GM12872 (cell line): ENCODE measurements around the gene TST.

Source experiments
- CTCF ChIP-seq: IDR thresholded peaks from 3 replicates; pipeline ENCODE4 v1.5.1; 2011; ENCODE audit warnings: low read depth, mild to moderate bottlenecking, low read length, moderate library complexity; ENCODE audit not compliant: insufficient read depth

Gene TST

GRCh38 chr22:36971341-36972125, 47.7 kb downstream of the TST start:
- TF ChIP-seq CTCF, result no peak

GRCh38 chr22:36968249-36968964, 50.8 kb downstream of the TST start:
- TF ChIP-seq CTCF, result no peak

- no peak for TF ChIP-seq CTCF
These were observed 52.3 kb downstream of the TST start for GRCh38 chr22:36966851-36967540.

GRCh38 chr22:36965696-36966095, 53.6 kb downstream of the TST start:
- no peak for TF ChIP-seq CTCF

GRCh38 chr22:36964106-36964505, 55.1 kb downstream of the TST start:
- TF ChIP-seq CTCF, result no peak

- TF ChIP-seq CTCF, result no peak
These were observed 55.9 kb downstream of the TST start for GRCh38 chr22:36963302-36963701.

- TF ChIP-seq CTCF, result no peak
These were observed 57.6 kb downstream of the TST start for GRCh38 chr22:36961626-36962025.
